ENCODE results near the gene NT5C3A.
"Not testable (repeated sequence)": the region's sequence is repeated elsewhere in the genome, so short reads cannot be mapped to it uniquely, and the experiment has no call there.

- not testable (repeated sequence) for TF ChIP-seq EZH2 (IDR thresholded peaks at IDR 0.05; ENCODE audit: insufficient read depth, poor library complexity, severe bottlenecking); EZH2phosphoT487 (IDR thresholded peaks at IDR 0.05; ENCODE audit: insufficient read depth, low read depth)
Observed at GRCh38 chr7:33094745-33095275, 32.2 kb upstream of the NT5C3A start.
